Measurements from ENCODE around the gene UPK3BL2.
A peak's percentile ranks its signal among the peaks of the same experiment; 100 is the strongest.
"Not testable (repeated sequence)": the region's sequence is repeated elsewhere in the genome, so short reads cannot be mapped to it uniquely, and the experiment has no call there.

Gene UPK3BL2

GRCh38 chr7:102543596-102543995 is at the start of gene UPK3BL2:
Gene UPK3BL2 (minus strand): TSS chr7:102543696. CDS start chr7:102543636, 60 bp downstream.
- not testable (repeated sequence) for DNase-seq (ENCODE audit: low read depth in 2 of 3, low spot score in 1 of 3)

GRCh38 chr7:102592477-102593019 is 49.1 kb upstream of the UPK3BL2 start:
- DNase-seq (ENCODE audit: low read depth in 2 of 3, low spot score in 1 of 3) = not testable (repeated sequence)

- DNase-seq (ENCODE audit: low read depth in 2 of 3, low spot score in 1 of 3) = not testable (repeated sequence)
These were observed 46.4 kb upstream of the UPK3BL2 start for GRCh38 chr7:102589857-102590256.

GRCh38 chr7:102583495-102583894 is 40.0 kb upstream of the UPK3BL2 start:
- DNase-seq (ENCODE audit: low read depth in 2 of 3, low spot score in 1 of 3) = not testable (repeated sequence)

- not testable (repeated sequence) for DNase-seq (ENCODE audit: low read depth in 2 of 3, low spot score in 1 of 3)
These were observed 38.2 kb upstream of the UPK3BL2 start for GRCh38 chr7:102581722-102582121.

- not testable (repeated sequence) for DNase-seq (ENCODE audit: low read depth in 2 of 3, low spot score in 1 of 3)
These were observed 35.0 kb upstream of the UPK3BL2 start for GRCh38 chr7:102578486-102578885.

- DNase-seq (ENCODE audit: low read depth in 2 of 3, low spot score in 1 of 3) = not testable (repeated sequence)
These were observed 34.1 kb upstream of the UPK3BL2 start for GRCh38 chr7:102577315-102578240.

- not testable (repeated sequence) for DNase-seq (ENCODE audit: low read depth in 2 of 3, low spot score in 1 of 3)
These were observed 32.9 kb upstream of the UPK3BL2 start for GRCh38 chr7:102576363-102576762.

- DNase-seq (ENCODE audit: low read depth in 2 of 3, low spot score in 1 of 3) = not testable (repeated sequence)
These were observed 31.1 kb upstream of the UPK3BL2 start for GRCh38 chr7:102574607-102575006.

- peak; percentile 97 to 100 (median 97) for DNase-seq (ENCODE audit: low read depth in 2 of 3, low spot score in 1 of 3)
These were observed 29.1 kb upstream of the UPK3BL2 start, which contains the start of gene POLR2J3 for GRCh38 chr7:102572261-102573239. Gene POLR2J3 (minus strand): TSS chr7:102572583. CDS start chr7:102572521, 62 bp downstream.

GRCh38 chr7:102568620-102569019 is 25.1 kb upstream of the UPK3BL2 start:
- not testable (repeated sequence) for DNase-seq (ENCODE audit: low read depth in 2 of 3, low spot score in 1 of 3)

- not testable (repeated sequence) for DNase-seq (ENCODE audit: low read depth in 2 of 3, low spot score in 1 of 3)
These were observed 7.4 kb upstream of the UPK3BL2 start, which contains the start of gene SPDYE2 for GRCh38 chr7:102550808-102551422. Gene SPDYE2 (plus strand): TSS chr7:102551226. CDS start chr7:102553256, 2,030 bp downstream.

- not testable (repeated sequence) for DNase-seq (ENCODE audit: low read depth in 2 of 3, low spot score in 1 of 3)
These were observed 2.9 kb upstream of the UPK3BL2 start for GRCh38 chr7:102546353-102546752.

- not testable (repeated sequence) for DNase-seq (ENCODE audit: low read depth in 2 of 3, low spot score in 1 of 3)
These were observed 1.8 kb upstream of the UPK3BL2 start for GRCh38 chr7:102545288-102545687.

GRCh38 chr7:102544372-102544771 is 876 bp upstream of the UPK3BL2 start:
- not testable (repeated sequence) for DNase-seq (ENCODE audit: low read depth in 2 of 3, low spot score in 1 of 3)

- not testable (repeated sequence) for DNase-seq (ENCODE audit: low read depth in 2 of 3, low spot score in 1 of 3)
These were observed 725 bp downstream of the UPK3BL2 start for GRCh38 chr7:102542771-102543170.

- not testable (repeated sequence) for DNase-seq (ENCODE audit: low read depth in 2 of 3, low spot score in 1 of 3)
These were observed 1.4 kb downstream of the UPK3BL2 start for GRCh38 chr7:102542083-102542482.

GRCh38 chr7:102540604-102541003 is 2.9 kb downstream of the UPK3BL2 start:
- not testable (repeated sequence) for DNase-seq (ENCODE audit: low read depth in 2 of 3, low spot score in 1 of 3)

GRCh38 chr7:102535062-102535615 is 8.4 kb downstream of the UPK3BL2 start:
- DNase-seq (ENCODE audit: low read depth in 2 of 3, low spot score in 1 of 3) = not testable (repeated sequence)

- DNase-seq (ENCODE audit: low read depth in 2 of 3, low spot score in 1 of 3) = not testable (repeated sequence)
These were observed 11.4 kb downstream of the UPK3BL2 start for GRCh38 chr7:102532127-102532526.
